Pulmonary artery endothelial cell (primary cell): ENCODE data around the gene DLG2. TPM values are rescaled to one million over a fixed set of nuclear protein-coding genes. Genes with fewer than 3 reads are reported as not detected.
A peak's percentile ranks its signal among the peaks of the same experiment; 100 is the strongest.
"Not testable (repeated sequence)": the region's sequence is repeated elsewhere in the genome, so short reads cannot be mapped to it uniquely, and the experiment has no call there.

Experiments
- DNase-seq: peaks from one replicate; pipeline ENCODE4 v3.0.0-alpha.2; 2011; ENCODE audit warnings: low read depth, low spot score
- total RNA-seq: library from RNA; depleted of rRNA; stranded (reverse); fragments of >200 nt; gene quantifications from 2 replicates; pipeline ENCODE4 v1.2.3, GENCODE V29; 2014

The DLG2 gene
- 0.42 and 0.66 TPM in 2 replicates for total RNA-seq

GRCh38 chr11:85627332-85627997, at the start of gene DLG2:
Gene DLG2 (minus strand): TSS chr11:85627344.
- DNase-seq, result no peak

- no peak for DNase-seq
These were observed 46.2 kb upstream of the DLG2 start for GRCh38 chr11:85673393-85673792.

- DNase-seq, result no peak
These were observed 45.2 kb upstream of the DLG2 start for GRCh38 chr11:85672105-85672902.

- not testable (repeated sequence) for DNase-seq
These were observed 44.0 kb upstream of the DLG2 start for GRCh38 chr11:85670949-85671663.

- DNase-seq, result no peak
These were observed 41.0 kb upstream of the DLG2 start for GRCh38 chr11:85668157-85668556.

- no peak for DNase-seq
These were observed 39.5 kb upstream of the DLG2 start for GRCh38 chr11:85666687-85667086.

- DNase-seq, result no peak
These were observed 38.6 kb upstream of the DLG2 start for GRCh38 chr11:85665733-85666132.

- DNase-seq, result peak; percentile 77
These were observed 37.7 kb upstream of the DLG2 start, which contains the start of gene CREBZF for GRCh38 chr11:85664615-85665481. Gene CREBZF (minus strand): TSS chr11:85665129. CDS start chr11:85664875, 254 bp downstream.

GRCh38 chr11:85663753-85664614, 36.8 kb upstream of the DLG2 start:
- no peak for DNase-seq

GRCh38 chr11:85663080-85663752, 36.1 kb upstream of the DLG2 start:
- DNase-seq, result no peak

- DNase-seq, result no peak
These were observed 35.0 kb upstream of the DLG2 start for GRCh38 chr11:85661972-85662664.

- DNase-seq, result no peak
These were observed 31.0 kb upstream of the DLG2 start for GRCh38 chr11:85658180-85658579.

- DNase-seq, result no peak
These were observed 29.6 kb upstream of the DLG2 start for GRCh38 chr11:85656777-85657176.

- not testable (repeated sequence) for DNase-seq
These were observed 27.2 kb upstream of the DLG2 start for GRCh38 chr11:85654343-85654742.

- no peak for DNase-seq
These were observed 25.8 kb upstream of the DLG2 start for GRCh38 chr11:85652786-85653447.

- DNase-seq, result no peak
These were observed 24.0 kb upstream of the DLG2 start for GRCh38 chr11:85651118-85651517.

- no peak for DNase-seq
These were observed 20.6 kb upstream of the DLG2 start, which contains the start of gene TMEM126A for GRCh38 chr11:85647604-85648299. Gene TMEM126A (plus strand): TSS chr11:85647967. CDS start chr11:85650256, 2,289 bp downstream.

- DNase-seq, result no peak
These were observed 19.9 kb upstream of the DLG2 start for GRCh38 chr11:85647078-85647477.
